SU-DHL-6 (cell line): ENCODE measurements around the gene SDCBP2.

Source experiments
- H2AFZ ChIP-seq: fragments of 200-600 bp; sonication (generic); 2 replicates; pipeline ENCODE4 v1.6.1; 2014; ENCODE audit warnings: low read depth, mild to moderate bottlenecking, moderate library complexity, mixed read lengths, antibody characterized with exemption, low read length; ENCODE audit not compliant: severe bottlenecking
- H3F3A ChIP-seq: fragments of 200-600 bp; shearing (Covaris generic); 2 replicates; pipeline ENCODE4 v1.6.0; 2016; ENCODE audit warnings: antibody characterized with exemption, mild to moderate bottlenecking; ENCODE audit not compliant: insufficient read depth
- H3K27ac ChIP-seq: fragments of 200-600 bp; sonication (generic); 2 replicates; pipeline ENCODE4 v1.5.1; 2016; ENCODE audit warnings: low read depth, mild to moderate bottlenecking, low read length, moderate library complexity, mixed read lengths
- H3K27me3 ChIP-seq: fragments of 200-600 bp; sonication (generic), shearing (Covaris generic); 2 replicates; pipeline ENCODE4 v1.6.0; 2014; ENCODE audit warnings: mild to moderate bottlenecking, low read length
- H3K36me3 ChIP-seq: fragments of 200-600 bp; sonication (generic); 2 replicates; pipeline ENCODE4 v1.6.1; 2014; ENCODE audit warnings: mild to moderate bottlenecking, low read length, mixed read lengths
- H3K4me2 ChIP-seq: fragments of 300-600, 200-600 bp; shearing (Covaris generic), sonication (generic); 2 replicates; pipeline ENCODE4 v1.6.0; 2014; ENCODE audit warnings: low read length, low read depth, mild to moderate bottlenecking; ENCODE audit not compliant: poor library complexity, severe bottlenecking
- H3K4me3 ChIP-seq: fragments of 200-600 bp; sonication (generic); 2 replicates; pipeline ENCODE4 v1.5.1; 2014; ENCODE audit warnings: antibody characterized with exemption, low read length, mild to moderate bottlenecking, mixed read lengths; ENCODE audit not compliant: insufficient read depth, poor library complexity, severe bottlenecking
- H3K79me2 ChIP-seq: fragments of 200-600 bp; sonication (generic); 2 replicates; pipeline ENCODE4 v1.6.1; 2014; ENCODE audit warnings: mild to moderate bottlenecking, low read length, moderate library complexity; ENCODE audit not compliant: insufficient read depth
- H3K9ac ChIP-seq: fragments of 200-600 bp; sonication (generic); 2 replicates; pipeline ENCODE4 v1.7.0; 2014; ENCODE audit warnings: mild to moderate bottlenecking, low read length
- H3K9me2 ChIP-seq: fragments of 200-600 bp; sonication (generic); replicated peaks from 2 replicates; pipeline ENCODE4 v1.6.1; 2014; ENCODE audit warnings: low read length; ENCODE audit not compliant: insufficient read depth
- H3K9me3 ChIP-seq: fragments of 200-600 bp; sonication (generic); 2 replicates; pipeline ENCODE4 v1.6.1; 2014; ENCODE audit warnings: low read length, mixed read lengths; ENCODE audit not compliant: insufficient read depth
- H4K20me1 ChIP-seq: fragments of 200-600 bp; sonication (generic); 2 replicates; pipeline ENCODE4 v1.6.1; 2014; ENCODE audit warnings: low read depth, mild to moderate bottlenecking, antibody characterized with exemption, low read length, moderate library complexity, mixed read lengths
- EZH2phosphoT487 ChIP-seq: fragments of 200-600 bp; sonication (generic), shearing (Covaris generic); conservative IDR thresholded peaks from 2 replicates; pipeline ENCODE4 v1.6.1; 2018; ENCODE audit warnings: mild to moderate bottlenecking, antibody characterized with exemption, low read length, moderate library complexity, mixed read lengths
- TF ChIP-seq, protein P1 (sequence below): fragments of 200-600 bp; sonication (generic); IDR thresholded peaks from one replicate; pipeline ENCODE4 v1.5.1; 2017; ENCODE audit warnings: antibody characterized with exemption, mild to moderate bottlenecking, low read length, moderate library complexity; ENCODE audit not compliant: insufficient read depth, poor library complexity, severe bottlenecking

The SDCBP2 gene

DNA sequence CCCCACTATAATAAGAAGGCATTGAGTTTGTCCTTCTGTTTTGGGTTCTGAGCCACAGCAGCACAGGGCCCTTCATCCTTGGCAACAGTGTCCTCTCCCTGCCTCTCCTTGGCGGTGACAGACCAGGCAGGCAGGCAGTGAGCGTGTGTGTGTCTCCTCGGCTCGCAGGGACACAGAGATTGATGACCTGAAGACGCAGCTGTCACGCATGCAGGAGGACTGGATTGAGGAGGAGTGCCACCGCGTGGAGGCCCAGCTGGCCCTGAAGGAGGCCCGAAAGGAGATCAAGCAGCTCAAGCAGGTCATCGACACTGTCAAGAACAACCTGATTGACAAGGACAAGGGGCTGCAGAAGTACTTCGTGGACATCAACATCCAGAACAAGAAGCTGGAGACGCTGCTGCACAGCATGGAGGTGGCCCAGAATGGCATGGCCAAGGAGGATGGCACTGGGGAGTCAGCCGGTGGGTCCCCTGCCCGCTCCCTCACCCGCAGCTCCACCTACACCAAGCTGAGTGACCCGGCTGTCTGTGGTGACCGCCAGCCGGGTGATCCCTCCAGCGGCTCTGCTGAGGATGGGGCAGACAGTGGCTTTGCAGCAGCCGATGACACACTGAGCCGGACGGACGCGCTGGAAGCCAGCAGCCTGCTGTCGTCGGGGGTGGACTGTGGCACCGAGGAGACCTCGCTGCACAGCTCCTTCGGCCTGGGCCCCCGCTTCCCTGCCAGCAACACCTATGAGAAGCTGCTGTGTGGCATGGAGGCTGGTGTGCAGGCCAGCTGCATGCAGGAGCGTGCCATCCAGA is 24.0 kb downstream of the SDCBP2 start:
- Histone ChIP-seq H3K27ac (no peak overlapping the region), H3K9me2 (no peaks in the 10 kb centered on the region), H3K27me3 (no peaks in the 10 kb centered on the region), H3F3A (no peaks in the 10 kb centered on the region), H3K36me3 (no peaks in the 10 kb centered on the region), H4K20me1 (no peaks in the 10 kb centered on the region), H3K4me3 (no peak overlapping the region), H3K9ac (no peak overlapping the region), H3K79me2 (no peaks in the 10 kb centered on the region), H2AFZ (no peak overlapping the region), H3K4me2 (no peak overlapping the region), H3K9me3 (no peaks in the 10 kb centered on the region)
- TF ChIP-seq EZH2phosphoT487: no peak
- TF ChIP-seq, protein P1, sequence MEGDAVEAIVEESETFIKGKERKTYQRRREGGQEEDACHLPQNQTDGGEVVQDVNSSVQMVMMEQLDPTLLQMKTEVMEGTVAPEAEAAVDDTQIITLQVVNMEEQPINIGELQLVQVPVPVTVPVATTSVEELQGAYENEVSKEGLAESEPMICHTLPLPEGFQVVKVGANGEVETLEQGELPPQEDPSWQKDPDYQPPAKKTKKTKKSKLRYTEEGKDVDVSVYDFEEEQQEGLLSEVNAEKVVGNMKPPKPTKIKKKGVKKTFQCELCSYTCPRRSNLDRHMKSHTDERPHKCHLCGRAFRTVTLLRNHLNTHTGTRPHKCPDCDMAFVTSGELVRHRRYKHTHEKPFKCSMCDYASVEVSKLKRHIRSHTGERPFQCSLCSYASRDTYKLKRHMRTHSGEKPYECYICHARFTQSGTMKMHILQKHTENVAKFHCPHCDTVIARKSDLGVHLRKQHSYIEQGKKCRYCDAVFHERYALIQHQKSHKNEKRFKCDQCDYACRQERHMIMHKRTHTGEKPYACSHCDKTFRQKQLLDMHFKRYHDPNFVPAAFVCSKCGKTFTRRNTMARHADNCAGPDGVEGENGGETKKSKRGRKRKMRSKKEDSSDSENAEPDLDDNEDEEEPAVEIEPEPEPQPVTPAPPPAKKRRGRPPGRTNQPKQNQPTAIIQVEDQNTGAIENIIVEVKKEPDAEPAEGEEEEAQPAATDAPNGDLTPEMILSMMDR: no peak

DNA sequence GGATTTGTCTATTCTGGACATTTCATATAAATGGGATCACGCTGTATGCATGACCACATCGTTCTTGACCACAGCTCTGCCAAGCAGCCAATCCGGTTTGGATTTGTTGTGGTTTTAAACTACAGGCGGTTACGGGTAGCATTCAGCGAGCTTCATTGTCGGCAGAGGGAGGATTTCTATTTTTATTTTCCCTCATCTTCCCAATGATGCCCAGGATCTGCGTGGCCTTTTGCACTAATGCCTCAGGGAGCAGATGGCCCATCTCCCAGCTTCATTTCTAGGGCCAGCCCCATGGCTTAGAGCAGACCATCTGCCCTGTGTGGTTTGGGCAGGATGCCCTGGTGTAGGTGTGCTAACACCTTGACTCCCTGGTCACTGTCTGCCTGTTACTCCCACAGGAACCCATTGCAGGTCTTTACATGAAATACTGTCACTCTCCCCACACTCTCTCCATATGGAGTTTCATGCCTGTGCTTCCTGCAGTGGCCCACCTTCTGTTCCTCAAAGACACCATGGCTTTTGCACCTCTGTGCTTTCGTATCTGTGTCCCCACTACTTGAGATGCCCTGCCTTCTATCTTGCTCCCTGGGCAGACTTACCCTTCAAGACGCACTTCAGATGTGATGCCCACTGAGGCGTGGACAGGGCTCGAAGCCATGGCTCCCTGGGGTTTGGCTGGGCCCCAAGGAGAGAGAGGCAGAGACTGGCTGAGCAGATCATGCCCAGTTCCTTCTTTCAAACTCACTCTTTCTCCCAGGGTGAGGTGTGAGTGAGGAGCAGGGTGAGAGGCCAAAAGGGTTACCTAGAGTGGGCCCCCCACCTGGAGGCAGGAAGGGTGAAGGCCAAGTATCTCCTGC is 26.0 kb downstream of the SDCBP2 start:
- no peak overlapping the region for H3K27ac ChIP-seq

DNA sequence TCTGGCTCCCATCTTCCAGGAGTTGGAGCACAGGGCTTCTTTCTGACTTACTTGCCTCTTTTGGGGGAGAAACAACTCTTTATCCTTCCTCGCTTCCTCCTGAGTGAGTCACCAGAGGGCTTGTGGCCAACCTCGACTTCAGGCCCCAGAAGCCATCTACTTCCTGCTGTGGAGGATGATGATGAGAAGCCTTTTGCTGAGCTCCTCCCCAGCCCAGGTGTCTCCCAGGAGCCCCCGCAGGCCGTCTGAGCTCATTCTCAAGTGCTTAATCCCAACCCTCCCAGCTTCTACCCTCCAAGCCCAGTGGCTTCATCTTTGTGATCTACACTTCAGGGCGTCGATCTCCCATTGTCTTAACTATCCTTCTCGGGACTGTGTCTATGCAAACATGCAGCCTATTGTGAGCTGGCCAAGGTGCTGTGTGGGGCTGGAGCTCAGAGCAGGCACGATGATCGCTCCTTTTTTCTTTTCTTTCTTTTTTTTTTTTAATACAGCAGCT is 27.9 kb downstream of the SDCBP2 start:
- no peak overlapping the region for H2AFZ ChIP-seq
- no peak overlapping the region for H3K4me2 ChIP-seq
- no peak overlapping the region for H3K9ac ChIP-seq

More for the DNA sequence above, 26.0 kb downstream of the SDCBP2 start:
- Histone ChIP-seq H3K79me2 (no peaks in the 10 kb centered on the region), H3K9me2 (no peaks in the 10 kb centered on the region), H3K9ac (no peak overlapping the region), H3F3A (no peaks in the 10 kb centered on the region), H3K4me3 (no peak overlapping the region), H2AFZ (no peak overlapping the region), H4K20me1 (no peaks in the 10 kb centered on the region), H3K4me2 (no peak overlapping the region), H3K27me3 (no peaks in the 10 kb centered on the region), H3K36me3 (no peaks in the 10 kb centered on the region), H3K9me3 (no peaks in the 10 kb centered on the region)
- TF ChIP-seq EZH2phosphoT487: no peak
- TF ChIP-seq, protein P1: no peak

More for the DNA sequence above, 27.9 kb downstream of the SDCBP2 start:
- Histone ChIP-seq H3K4me3 (no peak overlapping the region), H3K79me2 (no peaks in the 10 kb centered on the region), H3K27me3 (no peaks in the 10 kb centered on the region), H3K27ac (no peak overlapping the region), H3K36me3 (no peaks in the 10 kb centered on the region), H4K20me1 (no peaks in the 10 kb centered on the region), H3K9me3 (no peaks in the 10 kb centered on the region), H3K9me2 (no peaks in the 10 kb centered on the region), H3F3A (no peaks in the 10 kb centered on the region)
- no peak for TF ChIP-seq EZH2phosphoT487
- TF ChIP-seq, protein P1: no peak
